Stimulated activated CD8-positive, alpha-beta memory T cell treated with anti-CD3 and anti-CD28 coated beads, Interleukin-12 subunit alpha, Interleukin-12 subunit beta, amount 100 ng/mL, for 1 hour (primary cell): ENCODE data around the gene NKAIN2.

Experiments
- DNase-seq: peaks from one replicate; pipeline ENCODE4 v3.0.0-alpha.2; 2020; ENCODE audit warnings: low read depth

Gene NKAIN2

DNA sequence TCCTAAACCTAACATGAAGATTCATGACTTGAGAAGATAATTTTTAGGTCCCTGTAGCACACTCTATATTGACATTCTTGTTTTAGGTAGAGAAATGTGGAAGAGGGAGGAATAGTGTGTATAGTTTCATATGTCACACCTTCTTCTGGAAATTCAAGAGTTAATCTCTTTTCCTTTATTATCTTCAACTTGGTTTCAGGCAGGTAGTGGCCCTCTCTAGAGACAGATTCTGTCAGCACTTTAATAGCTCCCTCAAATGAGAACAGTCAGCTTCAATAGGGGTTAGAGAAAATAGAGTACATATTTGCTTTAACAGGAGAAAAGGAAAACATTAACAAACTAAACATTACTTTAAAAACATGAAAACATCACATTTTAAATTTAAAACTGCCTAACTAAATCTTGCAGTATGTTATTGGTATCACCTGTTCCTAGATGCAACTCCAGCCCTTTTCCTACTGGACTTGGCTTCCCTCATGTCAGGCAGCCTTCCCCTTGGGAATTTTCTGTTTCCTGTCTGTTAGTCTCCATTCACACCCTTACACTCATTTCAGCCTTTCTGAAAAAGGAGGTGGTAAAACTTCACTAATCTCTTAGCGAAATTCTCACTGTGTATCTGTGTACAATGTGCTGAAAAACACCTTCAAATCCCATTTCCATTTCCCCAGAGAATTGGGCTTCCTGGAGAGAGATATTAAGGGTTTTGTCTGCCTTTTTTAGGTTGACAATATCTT lies 966.3 kb downstream of the NKAIN2 start:
- no peak for DNase-seq

DNA sequence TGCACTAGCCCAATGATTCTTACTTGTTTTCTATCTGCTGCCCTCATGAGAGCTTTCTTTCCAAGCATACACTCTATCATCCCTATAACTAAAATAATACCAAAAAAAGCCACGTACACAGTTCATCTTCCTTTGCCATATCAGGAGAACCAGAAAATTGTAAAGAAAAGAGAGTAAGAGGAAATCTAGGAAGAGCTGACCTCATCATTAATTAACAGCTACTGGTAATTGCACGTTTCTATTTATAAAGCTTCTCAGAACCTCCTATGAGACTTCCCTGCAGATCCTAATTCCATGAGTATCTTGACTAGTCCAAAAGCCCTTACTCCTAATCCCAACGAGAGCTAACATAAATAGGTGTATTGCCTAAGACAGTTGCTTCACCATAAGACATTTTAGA lies 967.1 kb downstream of the NKAIN2 start:
- DNase-seq, result no peak

DNA sequence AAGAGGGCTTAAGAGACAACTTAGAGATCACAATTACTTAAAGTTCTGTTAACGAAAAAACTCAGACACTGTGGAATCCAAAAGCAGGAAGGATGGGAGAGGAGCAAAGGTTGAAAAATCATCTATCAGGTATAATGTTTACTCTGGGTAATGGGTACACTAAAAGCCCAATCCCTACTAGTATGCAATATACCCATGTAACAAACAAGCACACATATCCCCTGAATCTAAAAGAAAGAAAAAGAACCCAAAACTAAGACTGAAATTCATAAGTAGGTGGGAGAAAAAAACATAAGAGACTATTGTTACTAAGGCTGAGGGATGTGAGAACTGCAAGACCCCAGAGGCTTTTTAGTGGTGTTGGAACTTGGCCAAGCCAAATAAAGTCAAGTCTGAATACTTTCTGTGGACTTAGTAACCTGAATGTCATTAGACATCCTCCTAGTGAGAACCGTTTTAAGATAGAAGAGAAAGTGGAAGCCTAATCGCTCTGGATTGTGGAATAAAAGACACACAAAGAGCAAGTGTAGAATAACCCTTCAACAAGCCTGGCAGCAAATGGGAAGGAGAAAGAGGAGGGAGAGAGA lies 969.2 kb downstream of the NKAIN2 start:
- DNase-seq, result no peak

DNA sequence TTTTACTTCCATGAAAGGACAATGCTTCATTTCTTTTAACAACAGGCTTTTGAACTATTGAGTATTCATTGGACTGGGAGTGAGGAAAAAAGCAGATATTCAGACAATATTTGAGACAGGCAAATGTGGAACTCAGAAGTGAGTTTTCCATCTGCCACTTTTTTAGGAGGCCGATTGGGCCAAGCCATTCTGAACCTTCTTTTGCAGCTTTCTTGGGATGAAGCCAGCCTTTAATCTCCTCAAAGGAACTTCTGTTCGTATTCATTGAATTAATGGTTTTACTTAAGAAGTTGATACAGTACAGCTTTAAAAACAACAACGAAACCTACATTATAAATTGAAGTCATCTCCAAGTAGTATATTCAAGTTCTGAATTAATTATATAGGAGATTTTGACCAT lies 971.5 kb downstream of the NKAIN2 start:
- DNase-seq, result no peak

DNA sequence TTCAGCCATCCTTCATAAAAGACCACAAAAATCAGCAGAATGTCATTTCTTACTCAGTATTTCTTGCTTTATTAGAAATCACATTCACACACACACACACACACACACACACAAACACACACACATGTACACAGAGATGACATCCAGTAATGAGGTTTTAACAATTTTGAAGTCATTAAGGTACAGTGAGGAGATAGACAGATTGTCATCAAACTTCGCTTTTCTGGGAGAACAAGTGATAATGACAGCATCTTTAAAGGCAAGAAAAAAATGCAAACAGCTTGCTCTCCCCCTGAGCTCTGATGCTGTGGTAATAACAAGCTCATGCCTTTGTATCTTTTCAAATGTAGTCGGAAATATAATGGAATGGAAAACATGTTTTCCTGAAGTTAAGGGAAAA lies 974.2 kb downstream of the NKAIN2 start:
- DNase-seq, result no peak

DNA sequence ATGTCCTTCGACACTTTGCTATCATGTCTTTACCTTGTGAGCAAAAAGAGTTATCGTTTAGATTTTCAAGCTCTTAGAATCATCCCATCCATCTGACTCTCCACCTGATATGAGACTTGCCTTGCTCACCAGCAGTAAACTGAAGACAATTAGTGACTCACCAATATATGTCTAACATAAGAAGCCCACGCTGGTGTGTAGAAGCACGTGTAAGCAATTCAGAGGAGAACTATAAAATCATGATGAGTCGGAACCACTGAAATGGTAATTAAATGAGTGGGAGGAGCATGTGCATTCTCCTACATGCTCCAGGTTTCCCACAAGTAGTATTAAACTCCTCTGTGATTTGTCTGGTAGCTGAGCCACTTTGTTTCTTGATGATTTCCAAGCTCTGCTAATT lies 977.0 kb downstream of the NKAIN2 start:
- no peak for DNase-seq

DNA sequence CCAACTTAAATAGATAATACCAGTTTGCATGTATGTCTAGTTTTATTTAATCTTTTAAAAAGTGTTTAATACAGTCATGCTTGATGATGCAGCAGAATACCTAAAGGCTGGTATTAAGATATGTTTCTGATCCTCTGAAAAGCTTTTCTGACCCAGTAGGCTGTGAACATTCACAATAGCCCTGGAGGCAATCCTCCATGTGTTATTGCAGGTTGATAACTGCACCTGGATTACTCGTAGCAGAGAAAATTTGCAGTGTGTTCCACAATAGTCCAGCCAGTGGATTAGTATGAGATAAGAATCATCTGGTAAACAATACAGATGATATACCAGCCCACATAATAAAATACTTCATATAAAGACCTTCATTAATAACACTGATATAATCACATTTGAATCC lies 979.7 kb downstream of the NKAIN2 start:
- no peak for DNase-seq

DNA sequence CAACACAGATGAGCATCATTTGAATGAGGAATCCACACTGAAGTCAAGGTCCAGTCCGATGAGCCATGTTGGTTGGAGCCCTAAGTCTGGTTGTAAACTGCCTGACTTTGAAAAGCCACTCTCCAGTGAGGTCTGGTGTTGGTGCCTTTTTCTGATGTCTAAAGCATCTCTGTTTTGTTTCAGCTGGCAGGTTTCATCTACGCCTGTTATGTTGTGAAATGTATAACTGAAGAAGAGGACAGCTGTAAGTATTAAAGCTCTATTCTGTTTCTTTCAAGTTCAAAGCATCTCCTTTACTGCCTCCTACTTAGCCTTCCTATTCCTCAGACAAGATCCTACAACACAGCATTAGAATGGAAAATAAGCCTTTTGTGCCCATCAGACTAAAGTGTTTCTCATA lies 987.5 kb downstream of the NKAIN2 start:
- no peak for DNase-seq

DNA sequence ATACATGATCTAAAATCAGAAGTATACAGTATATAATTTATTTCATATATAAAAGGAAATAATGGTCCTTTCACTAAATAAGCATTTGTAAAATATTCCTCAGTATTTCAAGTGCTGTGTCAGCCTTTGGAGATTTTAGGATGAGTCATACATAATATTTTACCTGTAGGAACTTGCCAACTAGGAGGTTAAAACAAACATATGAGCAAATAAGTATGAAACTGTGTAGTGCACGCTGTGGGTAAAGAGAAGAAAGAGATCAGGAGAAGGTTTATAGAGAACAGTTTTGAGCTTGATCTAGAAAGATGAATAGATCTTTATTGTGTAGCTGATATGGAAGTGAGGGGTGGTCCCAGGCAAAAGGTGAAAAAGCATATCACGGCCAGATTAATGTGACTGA lies 988.7 kb downstream of the NKAIN2 start:
- no peak for DNase-seq

DNA sequence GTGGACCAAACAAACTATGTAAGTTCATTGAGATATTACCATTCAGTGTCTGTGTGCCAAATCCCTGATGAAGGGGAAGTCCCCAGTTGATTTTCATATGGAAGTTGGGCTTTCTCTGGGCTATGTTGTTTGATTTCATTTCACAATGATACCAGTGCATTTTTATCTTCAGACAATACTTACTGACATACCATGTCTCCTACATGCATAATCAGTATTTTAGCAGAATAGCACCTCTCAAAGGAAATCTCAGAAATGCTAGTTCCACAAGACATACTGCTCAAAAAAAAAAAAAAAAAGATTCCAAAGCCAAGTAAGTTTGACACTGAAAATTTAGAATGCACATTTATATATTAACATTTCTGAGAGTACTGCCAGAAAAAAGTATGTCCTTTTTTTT lies 989.7 kb downstream of the NKAIN2 start:
- DNase-seq, result no peak

DNA sequence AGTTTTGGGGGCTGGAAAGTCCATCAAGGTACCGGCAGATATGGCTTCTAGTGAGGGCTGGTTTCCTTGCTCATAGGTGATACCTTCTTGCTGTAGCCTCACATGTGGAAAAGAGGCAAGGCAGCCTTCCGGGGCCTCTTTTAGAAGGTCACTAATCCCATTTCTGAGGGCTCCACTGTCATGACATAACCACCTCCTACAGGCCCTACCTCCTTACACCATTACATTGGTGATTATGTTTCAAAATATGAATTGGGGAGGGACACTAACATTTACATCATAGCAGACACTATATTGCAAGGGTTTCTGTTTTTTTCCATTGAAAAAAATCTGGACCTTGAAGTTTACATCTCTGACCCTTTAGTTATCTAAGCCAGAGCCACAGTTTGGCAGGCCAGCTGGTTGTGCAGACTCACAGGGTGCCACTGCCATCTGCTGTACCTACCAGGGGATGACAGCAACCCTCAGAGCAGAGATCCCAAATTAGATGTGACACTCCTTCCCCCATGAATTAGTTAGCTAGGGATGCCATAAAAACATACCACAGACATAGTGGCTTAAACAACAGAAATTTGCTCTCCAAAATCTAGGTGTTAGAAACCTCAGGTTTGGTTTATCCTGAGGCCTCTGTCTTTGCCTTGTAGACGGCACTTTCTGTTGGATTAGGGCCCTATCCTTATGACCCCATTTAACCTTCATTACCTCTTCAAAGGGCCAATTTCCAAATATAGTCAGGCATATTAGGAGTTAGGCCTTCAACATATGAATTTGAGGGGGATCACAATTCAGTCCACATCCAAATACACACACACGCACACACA lies 992.2 kb downstream of the NKAIN2 start:
- no peak for DNase-seq

DNA sequence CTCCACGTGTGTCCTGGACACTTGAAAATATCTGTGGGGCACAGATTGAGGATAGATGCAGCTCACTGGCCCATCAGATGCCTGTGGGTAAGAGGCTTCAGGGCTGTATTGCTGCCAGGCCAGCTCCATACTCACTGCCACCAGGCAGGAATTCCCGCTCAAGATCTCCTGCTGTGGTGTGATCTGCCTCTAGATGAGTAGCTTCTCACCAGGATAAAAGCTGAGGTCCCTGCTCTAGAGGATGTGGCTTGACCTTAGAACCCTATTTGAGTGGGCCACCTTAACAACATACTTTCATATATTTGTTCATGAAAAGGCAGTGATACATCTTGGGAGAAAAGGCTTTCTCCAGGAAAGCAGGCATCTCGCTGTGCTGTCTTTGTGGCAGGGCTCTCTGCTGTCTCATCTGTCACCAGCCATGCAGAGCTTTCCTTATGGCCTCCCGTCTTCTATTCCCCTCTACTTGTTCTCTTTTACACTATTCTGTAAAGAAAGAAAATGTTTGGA lies 992.9 kb downstream of the NKAIN2 start:
- DNase-seq, result no peak

DNA sequence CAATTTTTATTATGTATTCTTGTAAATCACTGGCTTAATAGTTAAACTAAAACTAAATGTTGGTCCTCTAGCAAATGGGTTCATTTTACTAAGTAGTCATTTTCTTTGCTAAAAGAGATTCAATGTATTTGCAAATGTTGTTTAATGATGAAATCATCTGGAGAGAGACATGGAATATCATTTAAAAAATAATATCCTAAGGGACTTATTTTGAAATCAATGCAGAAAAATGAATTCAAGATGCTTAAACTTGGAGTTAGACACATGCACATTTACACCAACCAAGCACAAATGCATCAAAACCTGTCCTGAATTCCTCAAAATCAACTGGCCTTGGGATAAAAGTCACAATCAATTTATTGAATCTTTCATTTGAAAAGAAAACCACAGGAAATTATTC lies 993.6 kb downstream of the NKAIN2 start:
- no peak for DNase-seq

DNA sequence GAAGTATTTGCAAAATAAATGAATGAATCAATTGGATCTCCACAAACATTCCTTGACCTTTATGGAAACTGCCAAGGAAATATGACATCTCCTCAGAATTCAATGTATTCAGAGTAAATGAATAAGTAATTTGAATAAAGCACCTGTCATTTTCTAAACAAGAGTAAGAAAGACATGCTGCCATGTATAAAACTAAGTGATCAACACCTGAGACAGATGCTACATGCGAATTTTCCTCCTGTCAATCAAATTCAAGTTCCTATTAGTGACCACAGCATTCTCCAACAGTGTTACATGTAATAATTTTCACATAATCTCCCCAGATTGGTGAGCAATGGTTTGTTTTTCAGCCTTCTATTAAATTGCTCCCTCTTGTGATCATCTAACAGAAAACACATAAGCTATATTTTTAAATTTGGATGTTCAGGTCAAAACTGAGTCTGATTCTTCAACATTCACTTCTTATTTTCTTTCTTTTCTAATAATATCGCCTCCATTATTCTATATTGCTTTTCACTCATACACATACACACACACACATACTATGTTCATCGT lies 995.4 kb downstream of the NKAIN2 start:
- DNase-seq, result no peak

DNA sequence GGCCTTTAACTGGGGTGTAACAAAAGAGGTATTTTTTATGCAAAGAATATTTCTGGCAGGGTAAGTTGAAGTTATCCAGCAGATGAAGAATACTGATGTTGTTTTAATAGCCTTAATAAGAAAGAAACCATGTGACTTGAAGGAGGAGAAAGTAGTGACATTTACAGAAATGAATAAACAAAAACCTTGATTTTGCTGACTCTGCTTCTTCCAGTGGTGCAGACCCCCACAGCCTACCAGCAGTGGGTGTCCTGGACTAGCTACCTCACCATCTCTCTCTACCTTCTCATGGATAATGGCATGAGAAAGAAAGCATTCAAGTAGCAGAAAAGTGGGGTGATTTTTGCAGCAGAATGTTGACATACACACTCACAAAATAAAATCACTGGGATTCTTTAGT lies 996.0 kb downstream of the NKAIN2 start:
- no peak for DNase-seq

DNA sequence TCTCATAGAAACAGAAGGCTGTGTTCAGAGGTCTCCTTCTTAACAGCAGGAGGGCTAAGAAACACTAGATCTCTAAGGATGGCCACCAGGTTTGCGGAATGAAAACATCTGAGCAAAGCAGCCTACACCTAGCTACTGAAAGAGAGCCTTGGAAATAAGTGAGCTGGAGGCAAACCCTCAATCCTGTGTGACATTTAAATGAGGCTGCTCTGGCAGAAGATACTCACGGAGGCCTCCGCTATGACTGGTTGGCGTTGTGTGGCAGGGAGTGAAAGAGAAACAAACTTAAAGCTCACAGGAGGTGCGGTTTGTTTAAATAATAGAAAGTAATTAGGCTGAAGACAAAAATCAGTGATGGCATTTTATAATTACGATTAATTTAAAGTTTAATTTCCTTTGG lies 996.6 kb downstream of the NKAIN2 start:
- DNase-seq, result no peak

DNA sequence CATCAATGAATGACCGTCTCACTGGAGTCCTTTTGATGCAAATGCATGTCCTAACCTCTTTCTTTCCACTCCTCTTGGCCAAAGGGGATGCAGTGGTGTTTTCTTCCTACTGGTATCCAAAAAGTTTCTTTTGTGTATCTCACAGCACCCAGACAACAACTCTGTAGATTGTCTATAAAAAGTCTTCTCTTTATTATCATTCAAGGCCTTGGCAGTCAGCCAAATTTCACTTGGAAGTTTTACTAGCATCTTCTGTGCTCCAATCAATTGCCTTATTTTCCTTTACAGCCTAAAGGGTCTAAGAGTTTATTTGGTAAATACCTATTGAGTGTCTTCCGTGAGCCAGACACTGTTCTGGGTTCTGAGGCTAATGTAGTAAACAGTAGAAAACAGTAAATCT lies 1008.4 kb downstream of the NKAIN2 start:
- DNase-seq, result no peak

DNA sequence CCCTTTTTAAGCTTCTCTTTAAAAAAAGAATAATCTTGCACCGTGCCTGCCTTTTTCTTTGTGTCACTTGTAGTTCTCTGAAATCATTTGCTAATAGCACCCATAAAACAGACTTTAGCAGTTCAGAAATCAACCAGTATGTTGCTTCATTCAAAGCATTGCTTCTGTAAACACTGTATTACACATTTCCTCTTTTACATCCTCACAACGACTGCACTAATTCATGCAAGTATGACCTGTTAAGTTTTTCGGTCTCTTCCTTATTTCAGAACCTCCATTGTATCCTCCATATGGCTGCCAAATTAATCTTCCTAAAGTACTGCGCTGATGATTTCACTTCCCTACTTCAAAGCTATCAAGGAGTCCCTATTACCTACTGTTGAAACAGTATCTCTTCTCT lies 1015.7 kb downstream of the NKAIN2 start:
- no peak for DNase-seq

DNA sequence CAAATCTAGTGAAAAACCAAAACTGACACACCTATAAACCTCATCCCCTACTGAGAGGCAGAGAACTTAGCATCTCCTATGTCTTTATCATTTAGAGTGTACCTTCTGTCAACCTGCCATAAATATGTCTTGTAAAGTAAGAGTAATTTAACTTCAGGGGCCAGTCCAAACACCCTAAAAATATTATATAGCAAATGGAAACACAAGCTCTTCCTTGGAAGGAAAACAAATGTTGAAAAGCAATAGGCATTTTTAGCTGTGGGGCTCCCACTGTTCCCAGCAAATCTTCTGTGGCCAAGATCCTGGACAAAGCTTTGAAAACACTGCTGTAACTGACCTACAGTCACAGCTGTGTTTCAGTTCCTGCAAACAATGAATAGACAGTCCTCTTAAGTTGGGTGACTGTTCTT lies 1018.5 kb downstream of the NKAIN2 start:
- no peak for DNase-seq

DNA sequence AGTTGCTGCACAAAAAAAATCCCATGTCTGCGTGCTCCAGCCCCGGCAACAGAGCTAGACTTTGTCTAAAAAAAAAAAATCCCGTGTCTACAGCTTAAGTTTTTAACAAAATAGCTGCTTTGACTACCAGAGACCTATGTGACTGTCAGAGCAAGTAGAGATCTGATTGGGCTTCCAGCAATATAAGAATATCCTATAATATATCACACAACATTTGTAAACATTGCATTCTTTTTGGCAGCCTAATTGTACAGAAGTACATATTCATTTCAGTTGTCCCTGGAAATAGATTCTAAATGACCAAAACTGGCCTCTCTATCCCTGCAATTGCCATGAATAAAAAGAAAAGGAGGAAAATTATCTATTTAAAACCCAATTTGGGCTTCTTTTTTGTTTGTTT lies 1019.1 kb downstream of the NKAIN2 start:
- no peak for DNase-seq

DNA sequence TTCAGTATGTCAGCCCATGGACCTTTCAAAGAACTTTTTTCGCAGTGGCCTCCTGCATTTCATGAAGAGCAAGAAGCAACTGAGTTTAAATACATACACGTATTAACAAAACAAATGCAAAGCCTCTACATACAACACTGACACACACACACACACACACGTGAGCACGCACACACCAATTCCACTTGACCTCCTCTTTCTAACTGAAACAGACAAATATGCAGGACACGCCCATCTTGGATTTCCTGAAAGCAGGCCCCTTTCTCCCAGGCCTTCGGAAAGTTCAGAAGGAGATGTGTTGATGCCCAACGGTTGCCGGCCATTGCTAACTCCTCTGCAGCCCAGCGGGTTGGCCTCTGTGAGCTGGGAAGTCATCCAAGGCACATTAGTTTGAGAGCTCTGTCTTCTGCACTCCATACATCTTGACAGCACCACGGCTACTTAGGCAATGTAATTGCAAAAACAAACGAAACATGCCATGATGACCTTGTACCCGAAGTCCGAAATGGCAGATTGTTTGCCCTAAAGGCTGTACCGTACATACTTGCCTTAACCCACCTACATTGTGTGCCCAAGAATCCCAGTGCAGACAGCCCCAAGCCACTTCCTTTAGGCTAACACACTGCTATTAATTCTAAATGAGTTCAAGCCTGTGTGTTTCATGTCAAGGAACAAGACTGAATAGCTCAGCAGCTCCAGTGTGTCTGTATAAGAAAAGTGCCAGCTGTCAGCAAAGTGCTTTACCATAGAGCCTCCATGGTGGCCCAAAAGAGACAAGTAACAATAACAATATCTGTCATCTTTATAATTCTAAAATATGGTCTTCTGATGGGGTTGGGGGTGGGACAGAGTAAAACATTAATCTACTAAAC lies 1019.8 kb downstream of the NKAIN2 start:
- no peak for DNase-seq

DNA sequence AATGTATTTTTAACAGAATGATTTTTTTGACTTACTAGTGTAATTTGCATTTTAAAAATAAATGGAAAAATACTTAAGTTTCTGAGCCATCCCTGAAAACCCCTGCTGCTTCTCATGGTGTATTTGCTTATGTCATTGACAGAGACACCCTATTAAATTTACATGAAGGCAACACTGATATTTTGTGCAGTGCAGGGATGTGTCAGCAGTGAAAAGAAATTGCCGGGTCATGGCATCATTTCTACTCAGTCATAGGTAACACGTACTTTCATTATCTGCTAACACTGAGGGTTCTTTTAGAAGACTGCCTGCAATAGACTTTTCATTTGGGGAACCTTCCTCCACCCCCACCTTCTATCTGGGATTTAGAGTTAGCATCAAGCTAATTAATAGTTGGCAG lies 1021.9 kb downstream of the NKAIN2 start:
- no peak for DNase-seq
